ENCODE results near the gene HTN1. TPM values are rescaled to one million over a fixed set of nuclear protein-coding genes. Genes with fewer than 3 reads are reported as not detected.

Gene HTN1
- polyA plus RNA-seq, 3 donors = 0.06 TPM; not detected in 2

Other genes with a start within 250 kb of the HTN1 start
- gene SULT1E1, start 190.3 kb upstream of the HTN1 start, polyA plus RNA-seq (ENCODE audit: insufficient read length in 3 of 3) = 100 to 1,000 TPM; 414 to 554 (median 457) TPM
- gene CSN1S1, start 119.4 kb upstream of the HTN1 start, polyA plus RNA-seq (ENCODE audit: insufficient read length in 3 of 3) = not detected
- gene CSN2, start 84.7 kb upstream of the HTN1 start, polyA plus RNA-seq (ENCODE audit: insufficient read length in 3 of 3) = under 1 TPM in 1 of 3 donors, not detected in 2; 0.10 TPM
- gene STATH, start 54.5 kb upstream of the HTN1 start, polyA plus RNA-seq (ENCODE audit: insufficient read length in 3 of 3) = under 1 TPM in 2 of 3 donors, not detected in 1; 0.33 to 0.68 TPM
- not detected for gene HTN3, start 22.0 kb upstream of the HTN1 start, polyA plus RNA-seq (ENCODE audit: insufficient read length in 3 of 3)
- gene PRR27, start 103.8 kb downstream of the HTN1 start, polyA plus RNA-seq (ENCODE audit: insufficient read length in 3 of 3) = under 1 TPM; 0.06 to 0.26 (median 0.09) TPM
- 1 to 10 TPM; 1.2 to 1.8 (median 1.2) TPM for gene ODAM, start 145.3 kb downstream of the HTN1 start, polyA plus RNA-seq (ENCODE audit: insufficient read length in 3 of 3)
- under 1 TPM; 0.79 to 0.82 (median 0.81) TPM for gene FDCSP, start 175.7 kb downstream of the HTN1 start, polyA plus RNA-seq (ENCODE audit: insufficient read length in 3 of 3)
- not detected for gene CSN3, start 192.2 kb downstream of the HTN1 start, polyA plus RNA-seq (ENCODE audit: insufficient read length in 3 of 3)